ENCODE measurements around the gene INSIG1.

DNA sequence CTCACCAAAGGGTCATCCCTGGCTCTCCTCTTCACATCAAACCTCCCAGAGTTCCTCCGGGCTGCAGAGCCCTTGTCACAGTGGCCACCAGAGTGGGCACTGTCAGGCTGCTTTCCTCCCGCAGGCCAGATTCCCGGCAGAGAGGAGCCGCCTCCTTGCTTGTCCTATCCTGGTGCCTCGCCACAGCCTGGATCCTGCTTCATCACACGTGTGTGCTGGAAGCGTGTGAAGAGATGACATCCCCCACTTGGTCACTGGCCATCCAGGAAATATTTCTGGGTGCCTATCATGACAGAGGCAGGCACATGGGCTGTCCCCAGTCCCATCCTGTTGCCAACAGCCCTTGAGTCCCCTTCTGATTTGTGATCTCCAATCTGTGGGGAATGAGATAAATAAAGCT, 15.0 kb downstream of the INSIG1 start:
- TF ChIP-seq POLR2A (IDR thresholded peaks at IDR 0.05; ENCODE audit: low read depth, low read length) (no peak), FOS (IDR thresholded peaks at IDR 0.05; ENCODE audit: borderline replicate concordance, insufficient read depth, low read length) (no peak)
